WERI-Rb-1 (cell line): ENCODE data around the gene TSPOAP1.

Experiments
- DNase-seq: peaks from one replicate; pipeline ENCODE4 v3.0.0-alpha.2; 2020
- H3K27ac ChIP-seq: fragments of 250-450 bp; sonication (Bioruptor Pico); 2 replicates; pipeline ENCODE4 v1.5.1; 2020; ENCODE audit warnings: mild to moderate bottlenecking, moderate library complexity
- H3K27me3 ChIP-seq: fragments of 250-450 bp; sonication (Bioruptor Pico); 2 replicates; pipeline ENCODE4 v1.5.1; 2021; ENCODE audit warnings: mild to moderate bottlenecking, low read depth, moderate library complexity; ENCODE audit not compliant: insufficient read depth, severe bottlenecking
- H3K36me3 ChIP-seq: fragments of 250-450 bp; sonication (Bioruptor Pico); 2 replicates; pipeline ENCODE4 v1.5.1; 2020; ENCODE audit warnings: mild to moderate bottlenecking, moderate library complexity
- H3K4me3 ChIP-seq: 2 replicates; pipeline ENCODE4 v1.5.1; 2011; ENCODE audit warnings: low read depth, mild to moderate bottlenecking, control low read depth, low read length
- H3K9me3 ChIP-seq: fragments of 250-450 bp; sonication (Bioruptor Pico); 2 replicates; pipeline ENCODE4 v1.5.1; 2021; ENCODE audit warnings: mild to moderate bottlenecking, moderate library complexity; ENCODE audit not compliant: severe bottlenecking
- CTCF ChIP-seq: IDR thresholded peaks from 2 replicates; pipeline ENCODE4 v1.5.1; 2011; ENCODE audit warnings: low read depth, mild to moderate bottlenecking, control low read depth, inconsistent platforms, low read length

The TSPOAP1 gene

DNA sequence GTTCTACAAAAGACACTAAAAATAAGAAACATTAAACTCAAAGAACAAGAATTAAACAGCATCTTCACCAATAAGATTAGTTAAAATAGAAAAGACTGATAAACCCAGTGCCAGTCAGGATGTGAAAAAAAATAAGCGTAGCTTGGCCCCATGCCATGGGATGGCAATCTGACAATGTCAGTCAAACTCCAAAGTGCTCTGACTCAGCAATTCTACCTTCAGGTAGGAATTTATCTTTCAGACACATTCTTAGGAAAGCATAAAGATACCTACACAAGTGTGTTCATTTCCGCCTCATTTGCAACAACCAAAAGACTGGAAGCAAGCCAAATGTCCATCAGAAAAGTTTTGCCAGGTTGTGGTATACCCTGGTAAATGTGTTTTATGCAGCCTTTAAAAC, 38.7 kb downstream of the TSPOAP1 start:
- Histone ChIP-seq H3K27me3 (no peaks in the 10 kb centered on the region), H3K27ac (no peak overlapping the region), H3K9me3 (no peaks in the 10 kb centered on the region), H3K4me3 (no peak overlapping the region), H3K36me3 (no peaks in the 10 kb centered on the region)
- DNase-seq, result no peak
- no peak for TF ChIP-seq CTCF

- DNase-seq, result no peak
- Histone ChIP-seq H3K36me3 (no peaks in the 10 kb centered on the region), H3K9me3 (peaks cover 4% of the 10 kb centered on the region), H3K27me3 (no peaks in the 10 kb centered on the region), H3K4me3 (no peak overlapping the region), H3K27ac (no peak overlapping the region)
- TF ChIP-seq CTCF, result no peak
Measured at GRCh38 chr17:58285422-58285810, 43.2 kb downstream of the TSPOAP1 start.

GRCh38 chr17:58284613-58285421, 43.8 kb downstream of the TSPOAP1 start:
- peaks cover 4% of the 10 kb centered on the region for H3K9me3 ChIP-seq
- H3K27me3 ChIP-seq, result no peaks in the 10 kb centered on the region
- TF ChIP-seq CTCF, result no peak
- DNase-seq, result no peak
- H3K36me3 ChIP-seq, result no peaks in the 10 kb centered on the region
- H3K4me3 ChIP-seq, result no peak overlapping the region
- no peak overlapping the region for H3K27ac ChIP-seq

GRCh38 chr17:58283674-58284612, 44.7 kb downstream of the TSPOAP1 start:
- no peaks in the 10 kb centered on the region for H3K27me3 ChIP-seq
- DNase-seq, result no peak
- H3K9me3 ChIP-seq, result peaks cover 4% of the 10 kb centered on the region
- no peaks in the 10 kb centered on the region for H3K36me3 ChIP-seq
- H3K27ac ChIP-seq, result no peak overlapping the region
- H3K4me3 ChIP-seq, result no peak overlapping the region
- TF ChIP-seq CTCF, result no peak

DNA sequence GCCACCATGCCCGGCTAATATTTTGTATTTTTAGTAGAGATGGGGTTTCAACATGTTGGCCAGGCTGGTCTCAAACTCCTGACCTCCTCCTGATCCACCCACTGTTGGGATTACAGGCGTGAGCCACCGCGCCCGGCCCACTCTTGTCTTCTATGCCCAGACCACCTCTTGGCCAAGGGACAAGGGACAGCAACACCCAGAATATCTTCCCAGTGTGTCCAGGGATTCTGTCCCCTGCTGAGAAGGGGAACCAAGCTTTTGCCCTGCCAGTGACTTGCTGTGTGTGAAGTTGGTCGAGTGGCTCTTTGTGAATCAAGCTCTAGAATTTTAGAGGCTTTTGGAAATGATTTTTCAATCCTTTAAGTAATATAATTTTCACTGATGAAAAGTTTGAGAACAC, 46.2 kb downstream of the TSPOAP1 start:
- H3K4me3 ChIP-seq, result no peak overlapping the region
- H3K9me3 ChIP-seq, result peaks cover 4% of the 10 kb centered on the region
- H3K27ac ChIP-seq, result no peak overlapping the region
- H3K27me3 ChIP-seq, result no peaks in the 10 kb centered on the region
- TF ChIP-seq CTCF, result no peak
- H3K36me3 ChIP-seq, result no peaks in the 10 kb centered on the region
- DNase-seq, result no peak
